HG03175 (cell line): Measurements from ENCODE around the gene ENPP6.
"Not testable (repeated sequence)": the region's sequence is repeated elsewhere in the genome, so short reads cannot be mapped to it uniquely, and the experiment has no call there.

ENCODE experiments used
- ATAC-seq: cut with Tn5 transposase; IDR thresholded peaks from one replicate; pipeline ENCODE4 v1.9.1; 2021; ENCODE audit warnings: mild to moderate bottlenecking, moderate library complexity; ENCODE audit not compliant: unreplicated experiment

ENPP6 gene

DNA sequence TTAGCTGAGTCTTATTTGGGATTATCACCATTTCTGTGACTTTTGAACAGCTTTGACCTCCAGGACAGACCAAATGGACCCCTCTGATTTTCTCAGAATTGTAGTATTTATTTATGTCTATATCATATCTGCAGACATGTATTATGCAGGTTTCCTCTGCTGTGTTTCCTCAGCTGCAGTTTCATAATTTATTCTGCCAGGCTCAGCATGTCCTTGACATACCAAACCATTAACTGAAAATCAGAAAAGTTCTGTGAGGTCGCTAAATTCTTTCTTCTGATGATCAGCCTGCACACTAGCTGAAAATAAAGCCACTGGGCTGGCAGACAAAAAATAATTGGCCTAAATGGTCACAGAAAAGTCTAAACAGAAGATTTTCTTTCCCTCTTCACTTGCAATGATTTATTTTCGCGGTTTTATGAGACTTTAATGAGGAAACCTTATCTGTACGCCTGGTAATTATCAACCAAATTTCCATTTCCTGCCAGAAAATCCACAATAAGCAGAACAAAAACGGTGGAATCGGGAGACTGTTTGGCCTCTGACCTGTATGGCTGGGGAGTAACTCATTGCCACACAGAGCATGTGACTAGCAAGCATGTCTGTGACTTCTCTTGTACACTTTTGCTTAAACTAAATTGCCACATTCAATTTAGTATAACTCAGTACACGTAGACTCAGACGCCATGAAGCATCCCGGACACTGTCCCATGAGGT is 150.9 kb downstream of the ENPP6 start:
- ATAC-seq: no peak

DNA sequence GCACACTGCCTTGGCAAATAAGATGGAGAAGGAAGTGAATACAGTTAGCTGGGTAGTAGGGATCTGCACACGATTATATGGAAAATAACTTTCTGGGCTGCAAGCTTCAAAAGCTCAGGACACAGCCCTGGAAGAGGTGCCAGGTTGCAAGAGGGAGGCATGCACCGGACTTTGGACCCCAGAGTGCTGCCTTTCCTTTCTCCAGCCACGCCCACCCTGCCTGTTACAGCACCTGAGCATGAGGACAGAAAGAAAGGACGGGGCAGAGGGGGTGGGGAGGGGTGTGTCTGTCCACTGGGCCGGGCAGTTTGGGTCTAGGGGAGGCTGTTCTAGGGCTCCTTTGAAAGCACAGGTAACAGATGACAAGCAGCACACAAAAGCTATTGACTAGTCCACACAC is 152.8 kb downstream of the ENPP6 start:
- no peak for ATAC-seq

DNA sequence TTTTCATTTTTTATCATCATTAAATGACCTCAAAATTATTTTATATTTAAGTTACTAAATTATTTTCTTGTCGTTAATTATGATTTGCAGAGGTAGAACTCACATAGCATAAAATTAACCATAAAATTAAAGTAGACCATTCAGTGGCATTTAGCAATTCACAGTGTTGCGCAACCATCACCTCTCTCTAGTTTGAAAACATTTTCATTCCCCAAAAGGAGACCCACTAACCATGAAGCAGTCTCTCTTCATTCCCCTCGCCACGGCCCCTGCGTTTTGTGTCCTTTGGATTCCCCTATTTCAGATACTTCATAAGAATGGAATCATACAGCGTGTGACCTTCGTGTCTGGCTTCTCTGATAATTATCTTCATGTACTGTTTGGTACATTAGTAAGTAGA is 154.9 kb downstream of the ENPP6 start:
- ATAC-seq: no peak

DNA sequence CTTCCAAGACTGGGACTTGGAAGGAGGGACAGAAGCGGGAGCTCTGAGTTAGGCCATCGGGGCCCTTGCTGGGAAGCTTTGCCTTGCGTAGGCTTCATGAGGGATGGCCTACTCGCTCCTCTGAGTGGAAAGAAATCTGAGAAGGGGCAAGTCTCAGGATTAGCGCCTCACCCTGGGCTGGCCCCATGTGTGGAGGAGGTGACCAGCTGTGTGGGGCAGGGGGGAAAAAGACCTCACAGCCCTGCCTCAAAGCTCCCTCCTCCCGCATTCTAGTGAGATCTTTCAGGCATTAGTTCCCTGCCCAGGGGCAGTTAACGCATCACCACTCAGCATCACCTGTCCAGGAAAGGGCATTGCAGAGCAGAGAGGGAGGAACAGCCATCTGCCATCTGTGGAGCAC is 156.1 kb downstream of the ENPP6 start:
- no peak for ATAC-seq

DNA sequence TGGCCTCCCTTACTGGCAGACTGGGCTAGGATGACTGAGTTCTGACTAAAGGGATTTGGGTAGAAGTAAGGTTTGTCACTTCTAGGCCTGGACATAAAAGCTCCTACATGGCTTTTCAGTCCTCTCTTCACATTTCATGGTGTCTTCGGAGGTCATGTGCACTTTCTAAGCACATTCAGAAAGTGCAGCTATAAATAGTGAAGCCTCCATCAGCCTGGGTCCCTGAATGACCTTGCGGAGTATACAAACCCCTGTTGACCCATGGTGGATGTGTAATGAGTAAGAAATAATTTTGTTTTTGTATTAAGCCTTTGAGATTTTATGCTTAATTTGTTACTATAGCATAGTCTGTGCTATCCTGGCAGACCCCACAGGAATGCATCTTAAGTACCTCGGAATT is 158.6 kb downstream of the ENPP6 start:
- no peak for ATAC-seq

DNA sequence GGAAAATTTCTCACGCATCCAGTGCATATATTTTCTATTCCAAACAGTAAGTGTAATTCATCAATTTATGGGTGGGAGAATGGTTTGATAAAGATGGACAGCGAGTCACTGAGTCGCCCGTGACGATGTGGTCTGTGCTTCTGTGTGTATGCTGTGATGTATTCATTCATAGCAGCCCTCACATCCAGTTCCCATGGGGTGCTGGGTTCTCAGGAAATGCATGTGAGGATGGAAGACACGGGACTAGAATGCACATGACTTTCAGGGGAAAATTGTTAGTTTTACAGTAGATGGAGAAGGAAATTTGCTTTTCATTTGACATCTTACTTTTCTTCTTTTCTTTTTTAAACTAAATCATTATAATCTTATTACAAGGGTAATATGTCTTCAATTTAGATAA is 159.6 kb downstream of the ENPP6 start:
- no peak for ATAC-seq

DNA sequence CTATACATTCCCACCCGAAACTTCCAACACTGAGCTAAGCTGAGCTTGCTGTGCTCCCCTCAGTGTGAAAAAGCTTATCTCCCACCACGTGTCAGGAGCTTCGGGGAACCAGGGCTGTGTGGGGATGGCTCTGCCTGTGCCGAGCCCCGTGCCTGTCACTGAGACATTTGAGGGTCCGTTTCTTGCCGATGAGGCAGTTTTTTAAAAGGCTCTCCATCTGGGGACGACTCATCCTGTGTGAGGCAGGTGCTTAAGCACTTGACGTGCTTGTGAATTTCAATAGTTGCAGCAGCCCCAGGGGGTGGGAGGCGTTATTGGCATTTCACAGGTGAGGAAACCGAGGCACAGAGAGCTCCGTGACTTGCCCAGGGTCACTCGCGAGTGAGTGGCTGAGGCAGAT is 160.8 kb downstream of the ENPP6 start:
- ATAC-seq: no peak

DNA sequence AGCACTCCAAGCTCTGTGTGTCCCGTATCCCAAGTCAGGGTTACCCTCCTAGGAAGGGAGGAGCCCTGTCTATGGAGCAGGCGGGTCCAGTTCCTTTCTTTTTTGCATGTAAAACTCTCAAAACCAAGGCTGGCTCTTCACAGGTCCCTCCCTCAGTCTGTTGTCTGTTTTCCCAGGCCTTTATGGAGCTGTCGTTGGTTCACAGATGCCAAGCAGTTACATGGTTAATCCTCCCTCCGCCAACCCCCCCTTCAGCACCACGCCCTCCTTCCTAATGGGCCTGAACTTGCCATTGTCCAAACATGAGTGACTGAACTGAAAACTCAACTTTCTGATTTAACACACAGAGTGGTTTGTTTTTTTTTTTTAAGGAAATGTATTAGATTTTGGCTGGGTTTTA is 164.2 kb downstream of the ENPP6 start:
- no peak for ATAC-seq

DNA sequence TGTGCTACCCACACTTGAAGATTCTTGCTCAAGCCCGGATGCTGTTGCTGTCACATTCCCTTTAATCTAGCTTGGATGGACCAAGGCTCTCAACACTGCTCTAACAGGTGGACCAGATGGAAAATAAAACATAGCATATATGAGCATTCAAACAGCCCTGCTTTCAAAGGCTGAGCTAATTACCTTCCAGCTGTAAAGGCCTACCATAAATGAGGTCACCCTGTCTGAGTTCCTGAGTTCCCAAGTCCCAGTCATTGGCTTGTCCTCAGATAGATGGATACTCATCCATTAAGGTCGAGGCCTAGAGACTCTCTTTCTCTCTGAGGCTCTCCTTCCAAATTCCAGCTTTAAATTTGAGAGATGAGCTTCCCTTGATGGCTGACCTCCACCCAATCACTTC is 165.1 kb downstream of the ENPP6 start:
- ATAC-seq: no peak

DNA sequence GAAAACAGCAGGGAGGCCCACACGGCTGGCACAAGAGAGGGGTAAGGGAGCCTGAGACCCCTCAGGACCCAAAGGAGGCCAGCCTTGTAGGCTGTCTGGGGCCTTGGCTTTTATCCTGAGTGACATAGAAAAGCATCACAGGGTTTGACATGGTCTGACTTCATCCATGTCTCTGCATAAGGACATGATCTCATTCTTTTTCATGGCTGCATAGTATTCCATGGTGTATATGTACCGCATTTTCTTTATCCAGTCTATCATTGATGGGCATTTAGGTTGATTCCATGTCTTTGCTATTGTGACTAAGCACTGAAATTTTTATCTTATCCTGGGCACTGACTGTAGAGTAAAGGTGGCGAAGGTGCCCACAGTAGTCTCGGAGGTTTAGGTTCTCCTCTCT is 166.4 kb downstream of the ENPP6 start:
- ATAC-seq: not testable (repeated sequence)

DNA sequence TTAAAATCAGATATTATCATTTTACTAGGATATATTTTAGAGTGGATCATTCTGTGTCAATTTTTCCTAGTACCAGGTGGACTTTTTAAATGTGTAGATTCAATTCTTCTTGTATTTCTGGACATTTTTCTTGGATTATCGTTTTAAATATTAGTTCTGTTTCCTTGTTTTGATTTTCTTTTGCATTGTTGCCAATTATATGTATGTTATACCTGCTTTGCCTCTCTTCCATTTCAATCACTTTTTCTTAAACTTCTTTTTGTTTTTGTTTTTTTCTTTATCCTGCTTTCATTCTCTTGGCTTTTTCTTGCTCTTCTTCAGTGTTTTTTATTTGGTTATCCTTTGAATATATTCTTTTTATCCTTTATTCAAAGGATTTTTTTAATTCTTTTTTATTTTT is 171.5 kb downstream of the ENPP6 start:
- no peak for ATAC-seq

DNA sequence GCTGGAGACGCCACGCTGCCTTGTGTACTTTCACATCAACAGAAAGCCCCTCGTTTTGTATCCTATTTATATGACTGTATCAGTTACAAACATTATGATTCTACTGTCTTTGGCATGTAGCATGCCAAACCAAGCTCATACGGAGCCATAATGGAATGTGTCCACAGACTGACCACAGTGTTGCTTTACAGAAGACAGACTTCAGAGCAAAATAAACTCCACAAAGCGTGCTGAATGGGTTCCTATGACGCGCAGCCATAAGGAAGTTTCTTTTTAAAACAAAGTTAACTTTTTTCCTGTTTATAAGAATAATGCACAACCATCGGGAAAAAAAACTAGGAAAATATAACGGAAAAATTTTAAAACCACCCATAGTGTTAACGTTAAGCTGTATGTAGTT is 176.5 kb downstream of the ENPP6 start:
- no peak for ATAC-seq

DNA sequence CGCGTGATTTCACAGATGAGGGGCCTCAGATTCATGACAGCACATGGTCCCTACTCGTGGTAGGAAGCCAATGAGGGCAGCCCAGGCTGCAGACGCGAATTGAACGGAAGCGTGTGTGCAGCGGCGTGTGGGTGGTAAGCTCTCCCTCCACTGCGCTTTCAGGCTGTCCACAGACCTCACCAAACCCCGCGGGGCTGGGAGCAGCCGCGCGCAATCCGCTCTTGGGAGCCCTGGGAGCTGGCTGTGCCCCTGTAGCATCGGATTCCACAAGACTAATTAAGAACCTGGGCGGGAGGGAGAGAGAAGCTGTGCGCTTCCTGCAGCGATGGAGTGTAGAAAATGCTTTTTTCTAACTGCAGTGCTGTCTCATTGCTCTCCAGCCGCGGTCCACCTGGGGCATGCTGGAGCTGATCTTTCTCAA is 177.7 kb downstream of the ENPP6 start:
- ATAC-seq: no peak
